Measurements from ENCODE around the gene GCNT4. TPM values are rescaled to one million over a fixed set of nuclear protein-coding genes. Genes with fewer than 3 reads are reported as not detected.
A peak's percentile ranks its signal among the peaks of the same experiment; 100 is the strongest.
"Not testable (repeated sequence)": the region's sequence is repeated elsewhere in the genome, so short reads cannot be mapped to it uniquely, and the experiment has no call there.

The GCNT4 gene, protein sequence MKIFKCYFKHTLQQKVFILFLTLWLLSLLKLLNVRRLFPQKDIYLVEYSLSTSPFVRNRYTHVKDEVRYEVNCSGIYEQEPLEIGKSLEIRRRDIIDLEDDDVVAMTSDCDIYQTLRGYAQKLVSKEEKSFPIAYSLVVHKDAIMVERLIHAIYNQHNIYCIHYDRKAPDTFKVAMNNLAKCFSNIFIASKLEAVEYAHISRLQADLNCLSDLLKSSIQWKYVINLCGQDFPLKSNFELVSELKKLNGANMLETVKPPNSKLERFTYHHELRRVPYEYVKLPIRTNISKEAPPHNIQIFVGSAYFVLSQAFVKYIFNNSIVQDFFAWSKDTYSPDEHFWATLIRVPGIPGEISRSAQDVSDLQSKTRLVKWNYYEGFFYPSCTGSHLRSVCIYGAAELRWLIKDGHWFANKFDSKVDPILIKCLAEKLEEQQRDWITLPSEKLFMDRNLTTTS
- 0.36 TPM for polyA plus RNA-seq (2013, experiment 1 of 2)
- 0.33 TPM for polyA plus RNA-seq (2013, experiment 2 of 2)

DNA sequence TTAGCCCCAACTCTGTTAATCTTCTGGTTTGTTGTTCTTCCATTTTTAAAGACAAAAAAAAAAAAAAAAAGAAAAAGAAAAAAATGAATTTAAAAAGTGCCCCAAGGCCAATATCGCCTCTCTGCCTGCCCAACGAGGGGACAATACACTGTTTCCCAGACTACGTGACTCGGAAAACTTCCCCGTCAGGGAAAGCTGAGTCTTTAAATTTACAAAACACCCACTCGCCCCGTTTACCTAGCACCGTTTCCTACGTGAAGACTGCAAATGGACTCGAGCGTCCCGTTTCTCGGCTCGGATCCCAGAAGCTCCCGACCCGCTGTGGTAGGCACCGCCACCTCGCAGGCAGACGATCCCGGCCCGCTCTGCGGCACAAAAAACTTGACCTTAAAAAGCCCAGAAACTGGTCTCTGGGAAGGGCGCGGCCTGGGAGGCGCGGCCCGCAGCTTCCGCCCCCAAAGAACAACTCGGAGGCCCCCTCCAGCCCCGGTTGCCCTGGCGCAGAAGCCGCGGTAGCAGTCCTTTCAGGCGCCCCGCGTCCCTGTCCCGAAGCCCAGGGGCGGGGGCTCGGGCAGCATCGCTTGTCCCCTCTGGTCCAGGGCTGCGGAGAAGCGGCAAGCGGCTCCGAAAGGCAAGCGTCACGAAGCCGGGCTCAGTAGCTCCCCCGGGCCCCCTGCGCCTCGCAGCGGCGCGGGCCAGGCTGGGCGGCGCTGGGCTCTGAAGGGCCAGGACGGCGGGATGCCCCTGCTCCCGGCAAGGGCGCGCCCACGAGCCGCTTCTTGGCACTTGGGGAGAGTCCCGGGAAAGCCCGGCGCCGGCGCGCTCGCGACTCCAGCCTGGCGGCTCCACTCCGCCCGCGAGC is at the start of gene GCNT4:
Gene GCNT4 (minus strand): TSS at position 367 of the 862 bp plus-strand sequence. CDS start 22,521 bp downstream, outside the sequence.
- WGBS, 2 donors (ENCODE audit: extremely low coverage in 2 of 2, insufficient read length in 2 of 2, insufficient replicate concordance in 1 of 2) = no CpG with 5 or more reads among the region's 74 CpGs
- H3K27me3 ChIP-seq (ENCODE audit: control insufficient read depth in 3 of 3, insufficient read depth in 3 of 3, low read depth in 1 of 3, low read length in 3 of 3) = peaks cover 0 to 26% (median 26%) of the 10 kb centered on the region in 3 experiments
- no peaks in the 10 kb centered on the region for H3K36me3 ChIP-seq (replicated peaks in 1 of 2; ENCODE audit: control insufficient read depth in 2 of 2, insufficient read depth in 2 of 2, low read length in 2 of 2)
- no peak within 1 kb of the TSS for H3K27ac ChIP-seq (replicated peaks; ENCODE audit: low read length)
- H2BK12ac ChIP-seq (ENCODE audit: low read length) = no peak within 1 kb of the TSS
- peak within 1 kb of the TSS; percentile 33 for H2BK5ac ChIP-seq (ENCODE audit: low read length)
- H4K91ac ChIP-seq (ENCODE audit: low read depth, low read length, poor library complexity) = no peak within 1 kb of the TSS
- H3K9me3 ChIP-seq (replicated peaks in 1 of 2; ENCODE audit: control insufficient read depth in 2 of 2, insufficient read depth in 1 of 2, low read depth in 1 of 2, low read length in 2 of 2) = no peaks in the 10 kb centered on the region
- H2BK120ac ChIP-seq (ENCODE audit: low read depth, low read length) = no peak within 1 kb of the TSS
- peak within 1 kb of the TSS; percentile 50 to 83 for H3K4me3 ChIP-seq (ENCODE audit: low read length in 2 of 2)
- H4K8ac ChIP-seq (ENCODE audit: low read depth, low read length) = no peak within 1 kb of the TSS
- no peak within 1 kb of the TSS for H3K14ac ChIP-seq (ENCODE audit: low read length)
- no peak within 1 kb of the TSS for H2AK5ac ChIP-seq (ENCODE audit: low read depth, low read length)
- DNase-seq (ENCODE audit: low spot score) = peak; percentile 51
- peak within 1 kb of the TSS; percentile 81 for H3K18ac ChIP-seq (ENCODE audit: low read length)
- peak within 1 kb of the TSS; percentile 97 for H2AFZ ChIP-seq (ENCODE audit: low read length)
- H3K9ac ChIP-seq (ENCODE audit: low read depth, low read length, poor library complexity) = peak within 1 kb of the TSS; percentile 61
- no peak within 1 kb of the TSS for H3K4ac ChIP-seq (ENCODE audit: low read length)
- H3K23ac ChIP-seq (ENCODE audit: low read depth, low read length, poor library complexity) = peak within 1 kb of the TSS; percentile 14
- H3K4me2 ChIP-seq (ENCODE audit: insufficient read depth, low read length, poor library complexity, severe bottlenecking) = peak within 1 kb of the TSS; percentile 90
- H3K79me1 ChIP-seq (ENCODE audit: low read depth, low read length) = no peaks in the 10 kb centered on the region
- H3K4me1 ChIP-seq (ENCODE audit: control insufficient read depth in 2 of 2, insufficient read depth in 1 of 2, low read depth in 1 of 2, low read length in 2 of 2) = peaks cover 2 to 15% of the 10 kb centered on the region in 2 donors
- no peak within 1 kb of the TSS for H2BK15ac ChIP-seq (ENCODE audit: low read length)

DNA sequence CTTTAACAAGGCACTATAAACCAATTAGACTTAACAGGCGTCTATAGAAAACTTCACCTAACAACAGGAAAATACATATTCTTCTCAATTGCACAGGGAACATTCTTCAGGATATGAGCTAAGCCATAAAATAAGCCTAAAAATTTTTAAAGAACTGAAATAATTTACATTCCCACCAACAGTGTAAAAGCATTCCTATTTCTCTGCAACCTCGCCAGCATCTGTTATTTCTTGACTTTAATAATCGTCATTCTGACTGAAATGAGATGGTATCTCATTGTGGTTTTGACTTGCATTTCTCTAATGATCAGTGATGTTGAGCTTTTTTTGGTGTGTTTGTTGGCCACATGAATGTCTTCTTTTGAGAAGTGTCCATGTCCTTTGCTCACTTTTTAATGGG is 43.6 kb upstream of the GCNT4 start:
- not testable (repeated sequence) for H3K27ac ChIP-seq (replicated peaks; ENCODE audit: low read length); H3K14ac ChIP-seq (ENCODE audit: low read length); H4K91ac ChIP-seq (ENCODE audit: low read depth, low read length, poor library complexity); DNase-seq (ENCODE audit: low spot score); H3K4ac ChIP-seq (ENCODE audit: low read length); H3K9me3 ChIP-seq (replicated peaks in 1 of 2; ENCODE audit: control insufficient read depth in 2 of 2, insufficient read depth in 1 of 2, low read depth in 1 of 2, low read length in 2 of 2); H2AFZ ChIP-seq (ENCODE audit: low read length); H2BK15ac ChIP-seq (ENCODE audit: low read length); H2BK5ac ChIP-seq (ENCODE audit: low read length); H3K4me2 ChIP-seq (ENCODE audit: insufficient read depth, low read length, poor library complexity, severe bottlenecking); H3K27me3 ChIP-seq (ENCODE audit: control insufficient read depth in 3 of 3, insufficient read depth in 3 of 3, low read depth in 1 of 3, low read length in 3 of 3); H3K79me1 ChIP-seq (ENCODE audit: low read depth, low read length); H3K4me1 ChIP-seq (ENCODE audit: control insufficient read depth in 2 of 2, insufficient read depth in 1 of 2, low read depth in 1 of 2, low read length in 2 of 2); H3K36me3 ChIP-seq (replicated peaks in 1 of 2; ENCODE audit: control insufficient read depth in 2 of 2, insufficient read depth in 2 of 2, low read length in 2 of 2); H2BK12ac ChIP-seq (ENCODE audit: low read length); H3K9ac ChIP-seq (ENCODE audit: low read depth, low read length, poor library complexity); H3K23ac ChIP-seq (ENCODE audit: low read depth, low read length, poor library complexity); H3K18ac ChIP-seq (ENCODE audit: low read length); H4K8ac ChIP-seq (ENCODE audit: low read depth, low read length); H3K4me3 ChIP-seq (ENCODE audit: low read length in 2 of 2); H2AK5ac ChIP-seq (ENCODE audit: low read depth, low read length); H2BK120ac ChIP-seq (ENCODE audit: low read depth, low read length)
- WGBS, 2 donors (ENCODE audit: extremely low coverage in 2 of 2, insufficient read length in 2 of 2, insufficient replicate concordance in 1 of 2) = no CpG with 5 or more reads among the region's 3 CpGs

DNA sequence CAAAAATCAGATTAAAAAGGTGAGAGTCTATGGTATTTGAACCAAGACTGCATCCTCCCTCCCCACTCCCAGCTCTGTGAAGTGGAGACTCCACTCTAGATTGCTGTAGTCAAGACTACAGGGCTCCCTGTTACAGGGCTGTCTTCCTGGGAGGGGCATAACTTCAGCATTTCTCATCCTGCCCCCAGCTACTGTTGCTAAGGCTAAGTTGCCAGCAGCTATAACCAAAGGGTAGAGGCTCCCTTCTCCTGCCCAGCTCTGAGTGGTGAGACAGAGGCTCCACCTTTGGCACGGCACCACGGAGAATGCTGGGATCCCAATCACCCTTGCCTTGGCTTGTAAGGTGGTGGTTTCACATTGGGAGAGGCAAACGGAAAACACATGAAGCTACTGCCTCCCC is 39.2 kb upstream of the GCNT4 start:
- Histone ChIP-seq H3K4me2 (ENCODE audit: insufficient read depth, low read length, poor library complexity, severe bottlenecking) (no peak overlapping the region), H3K27ac (replicated peaks; ENCODE audit: low read length) (no peak overlapping the region), H2AFZ (ENCODE audit: low read length) (no peak overlapping the region), H3K4ac (ENCODE audit: low read length) (no peak overlapping the region), H3K27me3 (ENCODE audit: control insufficient read depth in 3 of 3, insufficient read depth in 3 of 3, low read depth in 1 of 3, low read length in 3 of 3) (no peaks in the 10 kb centered on the region), H2BK15ac (ENCODE audit: low read length) (no peak overlapping the region), H4K8ac (ENCODE audit: low read depth, low read length) (no peak overlapping the region), H3K18ac (ENCODE audit: low read length) (peak overlapping the region; percentile 72), H3K4me3 (ENCODE audit: low read length in 2 of 2) (no peak overlapping the region), H3K4me1 (ENCODE audit: control insufficient read depth in 2 of 2, insufficient read depth in 1 of 2, low read depth in 1 of 2, low read length in 2 of 2) (no peaks in the 10 kb centered on the region), H3K79me1 (ENCODE audit: low read depth, low read length) (no peaks in the 10 kb centered on the region), H3K14ac (ENCODE audit: low read length) (no peak overlapping the region), H2BK5ac (ENCODE audit: low read length) (no peak overlapping the region), H3K36me3 (replicated peaks in 1 of 2; ENCODE audit: control insufficient read depth in 2 of 2, insufficient read depth in 2 of 2, low read length in 2 of 2) (no peaks in the 10 kb centered on the region), H4K91ac (ENCODE audit: low read depth, low read length, poor library complexity) (no peak overlapping the region), H3K9ac (ENCODE audit: low read depth, low read length, poor library complexity) (no peak overlapping the region), H2BK12ac (ENCODE audit: low read length) (no peak overlapping the region), H3K23ac (ENCODE audit: low read depth, low read length, poor library complexity) (no peak overlapping the region), H2BK120ac (ENCODE audit: low read depth, low read length) (no peak overlapping the region), H2AK5ac (ENCODE audit: low read depth, low read length) (no peak overlapping the region), H3K9me3 (replicated peaks in 1 of 2; ENCODE audit: control insufficient read depth in 2 of 2, insufficient read depth in 1 of 2, low read depth in 1 of 2, low read length in 2 of 2) (peaks cover 0 to 3% of the 10 kb centered on the region in 2 donors)
- no CpG with 5 or more reads among the region's 3 CpGs for WGBS, 2 donors (ENCODE audit: extremely low coverage in 2 of 2, insufficient read length in 2 of 2, insufficient replicate concordance in 1 of 2)
- no peak for DNase-seq (ENCODE audit: low spot score)

- no CpG with 5 or more reads among the region's 1 CpG for WGBS, 2 donors (ENCODE audit: extremely low coverage in 2 of 2, insufficient read length in 2 of 2, insufficient replicate concordance in 1 of 2)
- no peak overlapping the region for H3K27ac ChIP-seq (replicated peaks; ENCODE audit: low read length)
Measured at GRCh38 chr5:75089662-75090061, 37.3 kb upstream of the GCNT4 start.

More at GRCh38 chr5:75089662-75090061, 37.3 kb upstream of the GCNT4 start:
- no peaks in the 10 kb centered on the region for H3K79me1 ChIP-seq (ENCODE audit: low read depth, low read length)
- H3K27me3 ChIP-seq (ENCODE audit: control insufficient read depth in 3 of 3, insufficient read depth in 3 of 3, low read depth in 1 of 3, low read length in 3 of 3) = no peaks in the 10 kb centered on the region
- DNase-seq (ENCODE audit: low spot score) = no peak
- H3K18ac ChIP-seq (ENCODE audit: low read length) = no peak overlapping the region
- no peak overlapping the region for H3K9ac ChIP-seq (ENCODE audit: low read depth, low read length, poor library complexity)
- H2BK5ac ChIP-seq (ENCODE audit: low read length) = no peak overlapping the region
- H3K4me2 ChIP-seq (ENCODE audit: insufficient read depth, low read length, poor library complexity, severe bottlenecking) = no peak overlapping the region
- no peak overlapping the region for H4K91ac ChIP-seq (ENCODE audit: low read depth, low read length, poor library complexity)
- no peak overlapping the region for H3K4me3 ChIP-seq (ENCODE audit: low read length in 2 of 2)
- no peak overlapping the region for H2BK120ac ChIP-seq (ENCODE audit: low read depth, low read length)
- no peak overlapping the region for H2BK12ac ChIP-seq (ENCODE audit: low read length)
- H3K14ac ChIP-seq (ENCODE audit: low read length) = no peak overlapping the region
- no peak overlapping the region for H4K8ac ChIP-seq (ENCODE audit: low read depth, low read length)
- no peak overlapping the region for H2AFZ ChIP-seq (ENCODE audit: low read length)
- H2BK15ac ChIP-seq (ENCODE audit: low read length) = no peak overlapping the region
- no peaks in the 10 kb centered on the region for H3K36me3 ChIP-seq (replicated peaks in 1 of 2; ENCODE audit: control insufficient read depth in 2 of 2, insufficient read depth in 2 of 2, low read length in 2 of 2)
- H3K4me1 ChIP-seq (ENCODE audit: control insufficient read depth in 2 of 2, insufficient read depth in 1 of 2, low read depth in 1 of 2, low read length in 2 of 2) = no peaks in the 10 kb centered on the region
- H3K23ac ChIP-seq (ENCODE audit: low read depth, low read length, poor library complexity) = no peak overlapping the region
- H2AK5ac ChIP-seq (ENCODE audit: low read depth, low read length) = no peak overlapping the region
- H3K9me3 ChIP-seq (replicated peaks in 1 of 2; ENCODE audit: control insufficient read depth in 2 of 2, insufficient read depth in 1 of 2, low read depth in 1 of 2, low read length in 2 of 2) = peaks cover 0 to 3% of the 10 kb centered on the region in 2 donors
- no peak overlapping the region for H3K4ac ChIP-seq (ENCODE audit: low read length)
